Measurements from ENCODE around the gene CD44. TPM values are rescaled to one million over a fixed set of nuclear protein-coding genes. Genes with fewer than 3 reads are reported as not detected.

CD44 gene
- total RNA-seq, 1 donor from 2014 or later: 133 TPM

DNA sequence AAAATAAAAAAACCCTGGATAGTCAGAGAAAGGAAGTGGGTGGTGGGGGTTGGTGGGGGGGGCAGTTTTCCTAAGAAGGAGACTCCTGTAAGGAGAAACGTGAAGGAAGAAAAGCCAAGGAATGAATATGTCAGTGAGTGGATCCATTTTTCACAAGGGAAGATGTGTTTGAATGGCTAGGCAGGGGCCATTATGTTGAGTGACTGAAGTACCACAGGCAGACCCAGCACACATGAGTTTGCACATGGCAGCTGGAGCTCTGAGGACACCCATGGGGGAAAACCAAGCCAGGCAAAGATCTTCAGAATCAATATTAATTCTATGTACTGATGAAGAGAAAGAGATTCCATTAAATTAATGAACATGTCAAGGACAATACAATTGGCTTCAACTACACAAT lies 67.6 kb downstream of the CD44 start:
- Histone ChIP-seq H3K4me3 (ENCODE audit: low read length in 3 of 3) (no peak overlapping the region), H3K27ac (ENCODE audit: low read depth, low read length) (no peak overlapping the region), H3K4me1 (ENCODE audit: control insufficient read depth in 3 of 3, insufficient read depth in 3 of 3, low read length in 3 of 3) (no peaks in the 10 kb centered on the region), H3K36me3 (ENCODE audit: control insufficient read depth in 3 of 3, insufficient read depth in 3 of 3, low read length in 3 of 3) (peaks cover 0 to 18% (median 14%) of the 10 kb centered on the region in 3 donors), H3K9me3 (ENCODE audit: control insufficient read depth in 3 of 3, low read length in 3 of 3) (no peaks in the 10 kb centered on the region), H3K9ac (ENCODE audit: low read depth in 1 of 3, low read length in 3 of 3) (no peak overlapping the region), H3K27me3 (ENCODE audit: control insufficient read depth in 3 of 3, insufficient read depth in 3 of 3, low read length in 3 of 3) (no peaks in the 10 kb centered on the region)

DNA sequence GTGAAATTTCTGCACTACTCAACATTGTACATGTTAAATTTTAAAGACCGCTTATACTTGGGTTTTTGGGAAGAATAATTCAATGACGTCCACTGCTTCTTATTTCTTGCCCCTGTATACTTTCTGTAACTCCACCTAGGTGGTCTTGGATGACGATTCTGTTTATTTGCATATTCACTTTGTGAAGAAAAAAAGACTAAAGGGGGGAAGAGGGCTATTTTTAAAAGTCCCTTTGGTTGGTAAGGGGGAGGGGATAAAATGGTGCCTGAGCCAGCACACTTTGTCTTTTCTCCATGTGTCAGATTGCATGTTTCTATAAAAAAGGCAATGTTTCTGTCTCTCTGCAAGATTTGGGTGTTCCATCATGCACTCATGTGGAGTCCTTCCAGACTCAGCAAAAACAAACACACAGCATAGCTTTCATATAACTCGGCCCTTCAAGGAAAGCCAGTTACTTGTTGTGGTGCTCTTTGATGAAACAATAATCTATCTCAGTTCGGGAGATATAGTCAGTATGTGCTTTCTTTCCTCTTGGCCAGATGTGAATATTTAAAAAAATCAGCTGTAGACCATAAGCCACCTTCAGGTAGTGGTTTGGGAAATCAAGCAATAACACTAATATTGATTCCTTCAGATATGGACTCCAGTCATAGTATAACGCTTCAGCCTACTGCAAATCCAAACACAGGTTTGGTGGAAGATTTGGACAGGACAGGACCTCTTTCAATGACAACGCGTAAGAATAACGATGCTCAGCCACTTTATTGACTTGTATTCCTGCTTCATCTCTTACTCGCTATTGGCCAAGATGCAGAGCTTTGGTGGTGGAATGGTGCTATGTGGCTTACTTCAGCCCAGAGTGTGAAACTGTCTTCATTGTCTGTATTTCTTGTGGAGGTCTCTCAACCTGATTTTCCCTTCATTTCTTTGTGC lies 68.8 kb downstream of the CD44 start:
- Histone ChIP-seq H3K27ac (ENCODE audit: low read depth, low read length) (no peak overlapping the region), H3K27me3 (ENCODE audit: control insufficient read depth in 3 of 3, insufficient read depth in 3 of 3, low read length in 3 of 3) (no peaks in the 10 kb centered on the region), H3K36me3 (ENCODE audit: control insufficient read depth in 3 of 3, insufficient read depth in 3 of 3, low read length in 3 of 3) (peaks cover 0 to 14% (median 14%) of the 10 kb centered on the region in 3 donors), H3K4me1 (ENCODE audit: control insufficient read depth in 3 of 3, insufficient read depth in 3 of 3, low read length in 3 of 3) (no peaks in the 10 kb centered on the region), H3K4me3 (ENCODE audit: low read length in 3 of 3) (no peak overlapping the region), H3K9ac (ENCODE audit: low read depth in 1 of 3, low read length in 3 of 3) (no peak overlapping the region), H3K9me3 (ENCODE audit: control insufficient read depth in 3 of 3, low read length in 3 of 3) (no peaks in the 10 kb centered on the region)

DNA sequence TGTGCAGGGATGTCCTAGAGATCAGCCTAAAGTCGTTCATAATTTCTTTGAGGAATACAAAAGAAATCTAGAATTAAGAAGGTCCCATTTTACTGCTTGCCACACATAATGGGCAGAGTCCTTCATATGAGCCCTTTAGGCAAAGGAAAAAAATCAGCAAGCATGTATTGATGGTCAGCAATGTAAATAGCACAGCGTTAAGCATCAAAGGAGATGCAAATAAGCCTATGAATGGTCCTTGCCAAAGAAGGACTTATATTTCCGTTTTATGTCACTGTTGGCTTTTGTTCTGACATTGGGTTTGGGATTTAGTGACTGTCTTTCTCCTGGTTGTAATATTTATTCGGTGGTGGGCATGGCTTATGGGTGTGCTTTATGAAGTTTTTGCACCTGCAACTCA lies 69.8 kb downstream of the CD44 start:
- Histone ChIP-seq H3K4me1 (ENCODE audit: control insufficient read depth in 3 of 3, insufficient read depth in 3 of 3, low read length in 3 of 3) (no peaks in the 10 kb centered on the region), H3K27ac (ENCODE audit: low read depth, low read length) (no peak overlapping the region), H3K36me3 (ENCODE audit: control insufficient read depth in 3 of 3, insufficient read depth in 3 of 3, low read length in 3 of 3) (peaks cover 0 to 14% (median 14%) of the 10 kb centered on the region in 3 donors), H3K27me3 (ENCODE audit: control insufficient read depth in 3 of 3, insufficient read depth in 3 of 3, low read length in 3 of 3) (no peaks in the 10 kb centered on the region), H3K9ac (ENCODE audit: low read depth in 1 of 3, low read length in 3 of 3) (no peak overlapping the region), H3K4me3 (ENCODE audit: low read length in 3 of 3) (no peak overlapping the region), H3K9me3 (ENCODE audit: control insufficient read depth in 3 of 3, low read length in 3 of 3) (no peaks in the 10 kb centered on the region)

DNA sequence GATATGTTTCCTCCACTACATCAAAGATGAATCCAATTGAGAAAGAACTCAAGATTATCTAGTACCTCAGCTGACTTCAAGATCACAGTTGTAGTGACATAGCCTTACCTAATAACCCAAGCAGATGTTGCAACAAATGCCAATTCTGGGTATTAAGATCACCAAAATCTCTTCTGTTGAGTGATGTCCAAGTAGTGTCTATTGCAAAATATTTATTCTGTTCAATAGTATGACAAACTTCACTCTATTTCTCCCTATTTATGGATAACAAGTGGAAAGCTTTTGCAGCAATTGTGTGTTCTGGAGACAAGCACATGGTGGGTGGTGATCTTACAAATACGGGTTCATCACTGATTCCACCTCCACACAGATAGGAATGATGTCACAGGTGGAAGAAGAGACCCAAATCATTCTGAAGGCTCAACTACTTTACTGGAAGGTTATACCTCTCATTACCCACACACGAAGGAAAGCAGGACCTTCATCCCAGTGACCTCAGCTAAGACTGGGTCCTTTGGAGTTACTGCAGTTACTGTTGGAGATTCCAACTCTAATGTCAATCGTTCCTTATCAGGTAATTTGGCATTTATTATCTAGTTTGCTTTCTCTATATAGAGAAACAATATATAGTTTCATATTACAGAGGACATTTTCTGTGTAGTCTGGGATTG lies 72.0 kb downstream of the CD44 start:
- no peaks in the 10 kb centered on the region for H3K27me3 ChIP-seq (ENCODE audit: control insufficient read depth in 3 of 3, insufficient read depth in 3 of 3, low read length in 3 of 3)
- no peak overlapping the region for H3K27ac ChIP-seq (ENCODE audit: low read depth, low read length)
- H3K4me3 ChIP-seq (ENCODE audit: low read length in 3 of 3): no peak overlapping the region
- H3K9ac ChIP-seq (ENCODE audit: low read depth in 1 of 3, low read length in 3 of 3): no peak overlapping the region
- no peaks in the 10 kb centered on the region for H3K4me1 ChIP-seq (ENCODE audit: control insufficient read depth in 3 of 3, insufficient read depth in 3 of 3, low read length in 3 of 3)
- peaks cover 0 to 10% (median 9%) of the 10 kb centered on the region in 3 donors for H3K36me3 ChIP-seq (ENCODE audit: control insufficient read depth in 3 of 3, insufficient read depth in 3 of 3, low read length in 3 of 3)
- H3K9me3 ChIP-seq (ENCODE audit: control insufficient read depth in 3 of 3, low read length in 3 of 3): no peaks in the 10 kb centered on the region

GRCh38 chr11:35211952-35212351 lies 73.0 kb downstream of the CD44 start:
- H3K36me3 ChIP-seq (ENCODE audit: control insufficient read depth in 3 of 3, insufficient read depth in 3 of 3, low read length in 3 of 3): peaks cover 0 to 18% (median 12%) of the 10 kb centered on the region in 3 donors
- H3K9me3 ChIP-seq (ENCODE audit: control insufficient read depth in 3 of 3, low read length in 3 of 3): no peaks in the 10 kb centered on the region
- peaks cover 0 to 2% (median 0%) of the 10 kb centered on the region in 3 donors for H3K4me1 ChIP-seq (ENCODE audit: control insufficient read depth in 3 of 3, insufficient read depth in 3 of 3, low read length in 3 of 3)
- no peak overlapping the region for H3K4me3 ChIP-seq (ENCODE audit: low read length in 3 of 3)
- no peak overlapping the region for H3K9ac ChIP-seq (ENCODE audit: low read depth in 1 of 3, low read length in 3 of 3)
- H3K27ac ChIP-seq (ENCODE audit: low read depth, low read length): no peak overlapping the region
- no peaks in the 10 kb centered on the region for H3K27me3 ChIP-seq (ENCODE audit: control insufficient read depth in 3 of 3, insufficient read depth in 3 of 3, low read length in 3 of 3)

GRCh38 chr11:35214226-35214770 lies 75.3 kb downstream of the CD44 start:
- Histone ChIP-seq H3K9ac (ENCODE audit: low read depth in 1 of 3, low read length in 3 of 3) (no peak overlapping the region), H3K9me3 (ENCODE audit: control insufficient read depth in 3 of 3, low read length in 3 of 3) (no peaks in the 10 kb centered on the region), H3K4me3 (ENCODE audit: low read length in 3 of 3) (no peak overlapping the region), H3K4me1 (ENCODE audit: control insufficient read depth in 3 of 3, insufficient read depth in 3 of 3, low read length in 3 of 3) (peaks cover 0 to 2% (median 0%) of the 10 kb centered on the region in 3 donors), H3K27me3 (ENCODE audit: control insufficient read depth in 3 of 3, insufficient read depth in 3 of 3, low read length in 3 of 3) (no peaks in the 10 kb centered on the region), H3K27ac (ENCODE audit: low read depth, low read length) (no peak overlapping the region), H3K36me3 (ENCODE audit: control insufficient read depth in 3 of 3, insufficient read depth in 3 of 3, low read length in 3 of 3) (peaks cover 0 to 30% (median 12%) of the 10 kb centered on the region in 3 donors)

DNA sequence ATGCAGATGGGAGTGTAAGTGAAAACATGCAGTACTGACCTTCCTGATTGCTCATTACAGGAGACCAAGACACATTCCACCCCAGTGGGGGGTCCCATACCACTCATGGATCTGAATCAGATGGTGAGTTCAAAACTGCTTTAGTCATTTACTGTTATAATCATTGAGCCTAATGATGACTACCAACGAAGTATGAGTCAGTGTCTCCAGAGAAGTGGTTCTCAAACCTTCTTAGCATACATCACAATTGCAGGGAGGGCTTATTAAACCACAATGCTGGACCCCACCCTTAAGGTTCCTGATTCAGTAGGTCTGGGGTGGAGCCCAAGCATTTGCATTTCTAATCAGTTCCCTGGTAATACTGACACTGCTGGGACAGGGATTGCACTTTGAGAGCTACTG lies 75.8 kb downstream of the CD44 start:
- H3K36me3 ChIP-seq (ENCODE audit: control insufficient read depth in 3 of 3, insufficient read depth in 3 of 3, low read length in 3 of 3): peaks cover 0 to 34% (median 12%) of the 10 kb centered on the region in 3 donors
- H3K9ac ChIP-seq (ENCODE audit: low read depth in 1 of 3, low read length in 3 of 3): no peak overlapping the region

GRCh38 chr11:35215945-35216344 lies 77.0 kb downstream of the CD44 start:
- Histone ChIP-seq H3K9me3 (ENCODE audit: control insufficient read depth in 3 of 3, low read length in 3 of 3) (no peaks in the 10 kb centered on the region), H3K4me3 (ENCODE audit: low read length in 3 of 3) (no peak overlapping the region), H3K27ac (ENCODE audit: low read depth, low read length) (no peak overlapping the region), H3K4me1 (ENCODE audit: control insufficient read depth in 3 of 3, insufficient read depth in 3 of 3, low read length in 3 of 3) (peaks cover 0 to 2% (median 0%) of the 10 kb centered on the region in 3 donors), H3K27me3 (ENCODE audit: control insufficient read depth in 3 of 3, insufficient read depth in 3 of 3, low read length in 3 of 3) (no peaks in the 10 kb centered on the region), H3K36me3 (ENCODE audit: control insufficient read depth in 3 of 3, insufficient read depth in 3 of 3, low read length in 3 of 3) (peaks cover 0 to 31% (median 14%) of the 10 kb centered on the region in 3 donors), H3K9ac (ENCODE audit: low read depth in 1 of 3, low read length in 3 of 3) (no peak overlapping the region)

More for the DNA sequence above, 75.8 kb downstream of the CD44 start:
- Histone ChIP-seq H3K9me3 (ENCODE audit: control insufficient read depth in 3 of 3, low read length in 3 of 3) (no peaks in the 10 kb centered on the region), H3K27me3 (ENCODE audit: control insufficient read depth in 3 of 3, insufficient read depth in 3 of 3, low read length in 3 of 3) (no peaks in the 10 kb centered on the region), H3K4me1 (ENCODE audit: control insufficient read depth in 3 of 3, insufficient read depth in 3 of 3, low read length in 3 of 3) (peaks cover 0 to 2% (median 0%) of the 10 kb centered on the region in 3 donors), H3K4me3 (ENCODE audit: low read length in 3 of 3) (no peak overlapping the region), H3K27ac (ENCODE audit: low read depth, low read length) (no peak overlapping the region)

GRCh38 chr11:35216962-35217678 lies 78.1 kb downstream of the CD44 start:
- H3K27me3 ChIP-seq (ENCODE audit: control insufficient read depth in 3 of 3, insufficient read depth in 3 of 3, low read length in 3 of 3): no peaks in the 10 kb centered on the region
- H3K4me1 ChIP-seq (ENCODE audit: control insufficient read depth in 3 of 3, insufficient read depth in 3 of 3, low read length in 3 of 3): peaks cover 0 to 2% (median 0%) of the 10 kb centered on the region in 3 donors
- no peak overlapping the region for H3K9ac ChIP-seq (ENCODE audit: low read depth in 1 of 3, low read length in 3 of 3)
- peaks cover 0 to 39% (median 16%) of the 10 kb centered on the region in 3 donors for H3K36me3 ChIP-seq (ENCODE audit: control insufficient read depth in 3 of 3, insufficient read depth in 3 of 3, low read length in 3 of 3)
- no peak overlapping the region for H3K4me3 ChIP-seq (ENCODE audit: low read length in 3 of 3)
- no peaks in the 10 kb centered on the region for H3K9me3 ChIP-seq (ENCODE audit: control insufficient read depth in 3 of 3, low read length in 3 of 3)
- H3K27ac ChIP-seq (ENCODE audit: low read depth, low read length): no peak overlapping the region
